GM19351 (cell line): ENCODE results near the gene NOD1.
"Not testable (repeated sequence)": the region's sequence is repeated elsewhere in the genome, so short reads cannot be mapped to it uniquely, and the experiment has no call there.

Experiments
- ATAC-seq: cut with Tn5 transposase; IDR thresholded peaks from one replicate; pipeline ENCODE4 v1.9.1; 2021; ENCODE audit warnings: mild to moderate bottlenecking, moderate library complexity; ENCODE audit not compliant: unreplicated experiment

NOD1 gene

GRCh38 chr7:30504301-30505173 lies 26.0 kb upstream of the NOD1 start, which contains the start of gene GGCT:
Gene GGCT (minus strand): TSS chr7:30504829. CDS start chr7:30504709, 120 bp downstream.
- peak; percentile 96 for ATAC-seq

DNA sequence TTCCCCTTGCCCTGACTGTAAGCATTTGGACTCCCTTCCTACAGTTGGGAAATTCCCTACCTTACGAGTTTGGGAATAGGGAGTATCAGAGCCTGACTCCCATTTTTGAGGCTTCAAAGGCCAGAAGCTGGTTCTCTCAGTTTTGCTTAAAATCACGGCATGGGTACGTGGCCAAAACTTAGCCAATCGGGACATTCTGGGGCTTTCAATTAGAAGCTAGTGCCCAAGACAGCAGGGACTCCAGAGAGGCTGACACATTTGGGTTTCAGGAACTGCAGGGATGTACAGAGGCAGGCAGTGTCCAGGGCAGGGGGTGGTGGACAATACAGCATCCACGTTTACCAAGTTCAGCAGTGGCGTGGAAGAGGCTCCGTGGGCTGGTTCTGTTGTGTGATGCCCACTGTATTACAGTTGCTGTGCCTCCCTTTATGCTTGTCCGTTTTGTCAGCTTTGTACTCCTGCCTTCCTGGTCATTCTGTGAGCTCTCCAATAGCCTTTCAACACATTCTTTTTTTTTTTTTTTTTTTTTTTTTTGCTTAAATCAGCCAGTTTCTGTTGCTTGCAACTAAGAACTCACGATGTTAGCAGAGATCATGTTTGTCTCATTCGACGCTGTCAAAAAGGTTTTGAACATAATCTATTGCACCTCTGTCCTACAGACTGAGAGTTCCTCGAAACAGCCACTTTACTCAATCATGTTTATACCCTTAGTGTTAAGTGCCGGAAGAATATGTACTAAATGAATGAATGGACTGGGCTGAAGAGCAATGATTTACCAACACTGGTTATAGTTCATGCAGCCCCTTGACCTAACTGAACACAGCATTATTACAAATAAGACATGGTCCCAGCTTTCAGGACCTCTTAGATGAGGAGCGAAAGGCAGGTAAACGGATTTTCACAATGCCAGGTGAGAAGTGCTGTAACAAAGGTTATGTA lies 25.0 kb upstream of the NOD1 start:
- no peak for ATAC-seq

- no peak for ATAC-seq
Measured at GRCh38 chr7:30502470-30503251, 24.1 kb upstream of the NOD1 start.

DNA sequence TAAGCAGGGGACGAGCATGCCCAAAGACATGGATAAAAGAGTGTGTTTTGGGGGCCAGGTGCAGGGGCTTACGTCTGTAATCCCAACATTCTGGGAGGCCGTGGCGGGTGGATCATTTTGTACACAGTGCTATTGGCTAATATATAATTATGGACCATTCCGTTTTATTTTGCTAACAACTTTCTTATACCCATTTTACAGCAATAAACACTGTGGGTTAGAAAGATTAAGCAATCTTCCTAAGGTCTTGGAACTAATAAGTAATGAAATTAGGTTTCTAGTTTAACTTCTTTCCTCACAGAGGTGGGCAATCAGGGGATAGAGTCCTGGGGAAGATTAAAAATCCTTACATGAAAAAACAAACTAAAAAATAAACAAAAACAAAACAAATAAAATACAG lies 22.7 kb upstream of the NOD1 start:
- no peak for ATAC-seq

GRCh38 chr7:30493228-30493627 lies 14.6 kb upstream of the NOD1 start:
- ATAC-seq: no peak

DNA sequence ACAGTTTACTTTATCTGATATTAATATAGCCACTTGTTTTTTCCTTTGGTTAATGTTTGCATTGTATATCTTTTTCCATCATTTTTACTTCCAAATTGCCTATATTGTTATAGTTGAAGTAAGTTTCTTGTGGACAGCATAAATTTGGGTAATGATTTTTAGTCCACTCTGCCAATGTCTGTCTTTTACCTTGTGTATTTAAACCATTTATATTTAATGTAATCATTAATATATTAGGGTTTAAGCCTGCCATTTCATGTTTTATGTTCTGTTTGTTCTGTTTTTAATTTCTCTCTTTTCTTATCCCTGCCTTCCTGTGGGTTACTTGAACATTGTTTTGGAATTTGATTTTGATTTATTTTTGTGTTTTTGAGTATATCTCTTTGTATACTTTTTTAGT lies 12.8 kb upstream of the NOD1 start:
- no peak for ATAC-seq

DNA sequence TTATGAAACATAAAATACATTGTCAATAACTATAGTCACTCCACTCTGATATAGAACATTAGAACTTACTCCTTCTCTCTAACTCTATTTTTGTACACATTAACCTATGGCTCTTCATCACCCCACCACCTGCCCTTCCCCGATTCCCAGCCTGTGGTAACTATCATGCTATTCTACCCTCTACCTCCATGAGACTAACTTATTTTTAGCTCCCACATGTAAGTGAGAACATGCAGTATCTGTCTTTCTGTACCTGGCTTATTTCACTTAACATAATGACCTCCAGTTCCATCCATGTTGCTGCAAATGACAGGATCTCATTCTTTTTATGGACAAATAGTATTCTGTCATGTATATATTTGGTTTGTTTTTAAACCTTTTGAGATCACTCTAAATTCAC lies 8.8 kb upstream of the NOD1 start:
- ATAC-seq: no peak

GRCh38 chr7:30485667-30486066 lies 7.1 kb upstream of the NOD1 start:
- ATAC-seq: no peak

DNA sequence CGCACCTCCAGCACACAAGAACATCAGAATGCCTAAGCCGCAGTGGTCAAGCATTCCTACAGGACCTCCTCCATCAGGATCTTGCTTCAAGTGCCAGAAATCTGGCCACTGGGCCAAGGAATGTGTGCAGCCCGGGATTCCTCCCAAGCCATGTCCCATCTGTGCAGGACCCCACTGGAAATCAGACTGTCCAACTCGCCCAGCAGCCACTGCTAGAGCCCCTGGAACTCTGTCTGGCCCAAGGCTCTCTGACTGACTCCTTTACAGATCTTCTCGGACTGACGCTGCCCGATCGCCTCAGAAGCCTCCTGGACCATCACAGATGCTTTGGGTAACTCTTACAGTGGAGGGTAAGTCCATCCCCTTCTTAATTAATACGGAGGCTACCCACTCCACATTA lies 2.8 kb upstream of the NOD1 start:
- not testable (repeated sequence) for ATAC-seq

DNA sequence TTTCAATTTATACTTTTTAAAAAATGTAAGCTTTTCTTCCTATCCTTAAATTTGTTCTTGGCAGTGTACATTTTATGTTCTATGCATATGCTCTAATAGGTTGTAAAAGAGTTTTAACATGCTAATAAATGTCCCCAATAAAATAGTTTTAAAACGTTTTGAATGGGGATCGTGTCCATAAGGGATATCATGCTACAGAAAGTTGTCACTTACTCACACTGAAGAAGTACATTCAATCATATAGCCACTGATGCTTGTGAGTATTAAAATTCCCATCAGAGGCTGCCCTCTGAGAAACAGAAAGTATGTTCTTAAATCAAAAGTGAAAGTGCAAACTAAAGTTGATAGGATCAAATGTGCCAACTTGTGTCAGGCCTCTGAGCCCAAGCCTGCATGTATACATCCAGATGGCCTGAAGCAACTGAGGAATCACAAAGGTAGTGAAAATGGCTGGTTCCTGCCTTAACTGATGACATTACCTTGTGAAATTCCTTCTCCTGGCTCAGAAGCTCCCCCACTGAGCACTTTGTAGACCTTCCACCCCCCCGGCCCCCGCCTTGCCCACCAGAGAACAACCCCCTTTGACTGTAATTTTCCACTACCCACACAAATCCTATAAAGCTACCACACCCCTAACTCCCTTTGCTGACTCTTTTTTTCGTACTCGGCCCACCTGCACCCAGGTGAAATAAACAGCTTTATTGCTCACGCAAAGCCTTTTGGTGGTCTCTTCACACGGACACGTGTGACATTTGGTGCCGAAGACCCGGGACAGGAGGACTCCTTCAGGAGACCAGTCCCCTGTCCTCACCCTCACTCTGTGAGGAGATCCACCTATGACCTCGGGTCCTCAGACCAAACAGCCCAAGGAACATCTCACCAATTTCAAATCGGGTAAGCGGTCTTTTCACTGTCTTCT lies 877 bp upstream of the NOD1 start:
- no peak for ATAC-seq

DNA sequence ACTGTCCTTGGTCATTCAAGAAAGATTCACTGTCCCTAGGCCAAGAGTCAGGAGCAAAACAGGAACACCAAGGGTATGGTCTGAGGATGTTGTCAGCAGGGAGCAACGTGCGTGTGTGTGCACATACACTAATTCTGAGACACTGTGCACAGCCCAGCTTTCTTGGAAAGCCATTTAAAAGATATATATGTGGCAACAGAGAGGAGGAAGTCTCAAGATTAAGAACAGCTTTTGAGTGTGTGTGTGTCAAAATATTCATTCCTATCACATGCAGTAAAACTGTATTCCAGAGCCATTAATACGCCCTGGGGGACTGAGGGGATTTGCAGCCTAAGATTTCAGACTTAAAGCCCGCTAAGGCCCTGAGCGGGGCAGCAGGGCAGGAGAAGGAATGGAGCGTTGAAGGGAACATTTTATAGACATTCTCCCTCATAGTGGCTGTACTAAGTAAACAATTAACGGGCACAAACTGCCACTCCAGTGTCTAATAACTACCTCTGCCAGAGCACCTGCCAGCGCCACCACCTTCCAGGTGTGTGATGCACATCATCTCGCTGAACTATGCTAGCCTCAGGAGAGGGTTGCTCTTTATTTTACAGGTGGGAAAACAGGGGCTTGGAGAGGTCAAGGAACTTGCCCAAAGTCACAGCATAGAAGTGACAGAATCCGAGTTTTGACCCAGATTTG lies 2.0 kb downstream of the NOD1 start:
- ATAC-seq: no peak

GRCh38 chr7:30475580-30475979 lies 3.0 kb downstream of the NOD1 start:
- ATAC-seq: no peak

GRCh38 chr7:30474893-30475292 lies 3.7 kb downstream of the NOD1 start:
- no peak for ATAC-seq

GRCh38 chr7:30474485-30474884 lies 4.1 kb downstream of the NOD1 start:
- ATAC-seq: no peak

- ATAC-seq: no peak
Measured at GRCh38 chr7:30473903-30474302, 4.7 kb downstream of the NOD1 start.

- no peak for ATAC-seq
Measured at GRCh38 chr7:30472784-30473775, 5.5 kb downstream of the NOD1 start.

- ATAC-seq: no peak
Measured at GRCh38 chr7:30472081-30472783, 6.4 kb downstream of the NOD1 start.
